Measurements from ENCODE around the gene VDR. TPM values are rescaled to one million over a fixed set of nuclear protein-coding genes. Genes with fewer than 3 reads are reported as not detected.

The VDR gene
- total RNA-seq, 3 donors from 2014 or later, result 1.6 to 41.7 (median 16.1) TPM

DNA sequence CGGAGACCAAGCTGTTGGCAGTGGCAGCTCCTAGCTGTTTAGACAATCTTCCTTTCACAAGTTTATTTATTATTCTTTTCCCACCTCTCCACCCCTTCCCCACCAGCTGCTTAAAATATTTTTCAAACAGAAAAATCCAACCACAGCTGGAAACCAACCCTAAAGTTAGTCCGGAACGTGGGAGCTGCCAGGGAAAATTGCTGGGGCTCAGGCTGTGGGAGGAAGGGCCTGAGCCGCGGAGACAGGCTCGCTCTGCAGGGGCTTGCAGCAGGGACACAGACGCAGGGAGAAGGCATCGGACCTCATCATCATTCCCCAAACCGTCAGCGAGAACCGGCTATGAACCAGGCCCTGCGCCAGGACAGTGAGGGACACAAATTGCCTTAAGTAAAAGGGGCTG, 42.5 kb upstream of the VDR start:
- H3K4me3 ChIP-seq, result peak overlapping the region in 1 of 3 donors; percentile 1
- no peaks in the 10 kb centered on the region for H3K36me3 ChIP-seq
- no peaks in the 10 kb centered on the region for H3K27me3 ChIP-seq
- no peaks in the 10 kb centered on the region for H3K9me3 ChIP-seq
- TF ChIP-seq CTCF (IDR thresholded peaks at IDR 0.05) (no peak), POLR2AphosphoS5 (IDR thresholded peaks at IDR 0.05) (no peak), POLR2A (IDR thresholded peaks at IDR 0.05) (no peak)
- intact Hi-C loops (cut with DNase I; ENCODE audit: low total_unique reads), result no loop called here
- no peak for DNase-seq (ENCODE audit: low spot score in 2 of 2)
- H3K4me1 ChIP-seq, result peaks cover 10 to 15% of the 10 kb centered on the region in 2 donors
- H3K27ac ChIP-seq, result peak overlapping the region; percentile 59 to 71

DNA sequence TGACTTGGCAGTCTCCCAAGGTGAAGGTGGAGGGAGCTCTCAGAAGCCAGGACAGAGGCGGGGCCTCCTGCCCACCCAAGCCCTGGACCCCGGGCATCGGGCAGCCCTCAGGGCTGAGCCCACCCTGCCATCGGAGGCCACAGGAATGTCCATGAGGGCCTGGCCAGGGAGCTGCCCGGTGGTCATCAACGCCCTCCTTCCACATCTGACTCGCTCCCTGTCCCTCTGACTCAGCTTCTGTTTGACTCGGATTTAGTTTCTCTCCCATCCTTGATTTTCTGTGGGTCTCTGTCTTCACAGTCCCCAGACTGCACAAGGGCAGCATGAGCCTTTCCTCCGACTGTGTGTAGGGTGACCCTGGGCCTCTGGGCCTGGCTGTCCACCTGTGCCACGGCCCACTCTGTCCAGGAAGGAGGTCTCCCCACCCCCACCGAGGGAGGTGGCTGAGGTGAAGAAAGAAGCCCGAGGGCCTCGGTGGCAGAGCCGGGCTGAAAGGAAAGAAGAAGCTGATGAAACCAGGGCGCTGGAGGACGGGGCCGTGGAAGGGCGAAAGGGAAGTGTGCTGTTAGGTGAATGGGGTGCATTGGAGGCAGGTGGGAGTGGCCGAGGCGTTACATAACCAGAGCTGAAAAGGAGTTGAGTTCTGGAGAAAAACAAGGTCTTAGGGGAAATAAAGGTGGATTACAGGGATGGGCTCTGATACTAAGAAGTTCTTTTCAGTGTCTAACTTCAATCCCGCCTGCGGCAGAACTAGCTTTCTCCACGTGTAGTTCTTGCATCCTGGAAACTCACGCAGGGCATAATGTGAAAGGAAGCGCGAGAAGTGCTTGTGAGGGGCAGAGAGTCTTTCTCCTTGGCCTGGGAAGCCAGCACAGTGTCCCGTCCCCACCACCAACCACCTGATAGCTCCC, 41.9 kb upstream of the VDR start:
- no peaks in the 10 kb centered on the region for H3K9me3 ChIP-seq
- H3K4me3 ChIP-seq, result peak overlapping the region in 1 of 3 donors; percentile 1
- intact Hi-C loops (cut with DNase I; ENCODE audit: low total_unique reads), result no loop called here
- no peaks in the 10 kb centered on the region for H3K27me3 ChIP-seq
- H3K36me3 ChIP-seq, result no peaks in the 10 kb centered on the region
- DNase-seq (ENCODE audit: low spot score in 2 of 2), result no peak
- peaks cover 10 to 15% of the 10 kb centered on the region in 2 donors for H3K4me1 ChIP-seq
- TF ChIP-seq CTCF (IDR thresholded peaks at IDR 0.05) (no peak), POLR2AphosphoS5 (IDR thresholded peaks at IDR 0.05) (no peak), POLR2A (IDR thresholded peaks at IDR 0.05) (no peak)
- H3K27ac ChIP-seq, result peak overlapping the region; percentile 59 to 71

DNA sequence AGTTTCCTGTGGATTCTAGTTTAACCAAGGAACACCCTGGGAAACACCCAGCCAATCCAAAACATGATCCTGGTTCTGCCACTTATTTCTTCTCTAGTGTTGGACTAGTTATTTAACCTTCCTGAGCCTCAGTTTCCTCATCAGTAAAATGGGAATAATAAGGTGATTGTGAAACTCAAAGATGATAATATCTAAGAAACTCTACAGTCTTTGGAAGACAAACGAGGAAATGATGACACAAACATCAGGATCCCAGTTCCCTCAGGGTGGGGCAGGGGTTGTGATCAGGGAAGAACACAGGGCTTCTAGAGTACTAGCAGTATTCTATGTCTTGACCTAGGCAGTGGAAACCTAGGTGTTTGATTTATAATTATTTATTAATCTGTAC, 40.5 kb upstream of the VDR start:
- DNase-seq (ENCODE audit: low spot score in 2 of 2), result no peak
- Histone ChIP-seq H3K9me3 (no peaks in the 10 kb centered on the region), H3K4me1 (peaks cover 10 to 15% of the 10 kb centered on the region in 2 donors), H3K4me3 (no peak overlapping the region), H3K27ac (peak overlapping the region; percentile 11 to 32), H3K27me3 (no peaks in the 10 kb centered on the region), H3K36me3 (no peaks in the 10 kb centered on the region)
- no peak for TF ChIP-seq POLR2AphosphoS5 (IDR thresholded peaks at IDR 0.05)
- TF ChIP-seq CTCF (IDR thresholded peaks at IDR 0.05), result no peak
- TF ChIP-seq POLR2A (IDR thresholded peaks at IDR 0.05), result no peak
- intact Hi-C loops (cut with DNase I; ENCODE audit: low total_unique reads), result no loop called here

GRCh38 chr12:47944685-47945340, 40.0 kb upstream of the VDR start:
- TF ChIP-seq POLR2A (IDR thresholded peaks at IDR 0.05) (no peak), POLR2AphosphoS5 (IDR thresholded peaks at IDR 0.05) (peak in 1 of 3 donors; percentile 32), CTCF (IDR thresholded peaks at IDR 0.05) (no peak)
- H3K9me3 ChIP-seq, result no peaks in the 10 kb centered on the region
- H3K4me3 ChIP-seq, result no peak overlapping the region
- DNase-seq (ENCODE audit: low spot score in 2 of 2), result peak in 1 of 2 donors; percentile 67
- intact Hi-C loops (cut with DNase I; ENCODE audit: low total_unique reads), result no loop called here
- no peaks in the 10 kb centered on the region for H3K27me3 ChIP-seq
- peak overlapping the region; percentile 11 to 32 for H3K27ac ChIP-seq
- no peaks in the 10 kb centered on the region for H3K36me3 ChIP-seq
- H3K4me1 ChIP-seq, result peaks cover 10 to 15% of the 10 kb centered on the region in 2 donors
